Endothelial cell of umbilical vein (primary cell): ENCODE results near the gene ZCCHC4.

Experiments
- CTCF ChIP-seq, 2 donors: IDR thresholded peaks; 1 replicate in 1 of 2; 2 replicates in 1 of 2; pipeline ENCODE4 v1.5.1; 2011; ENCODE audit warnings: low read length in 2 of 2, mild to moderate bottlenecking in 2 of 2, moderate library complexity in 2 of 2, control low read depth in 1 of 2, inconsistent platforms in 1 of 2, low read depth in 1 of 2; ENCODE audit not compliant: insufficient read depth in 1 of 2; ENCODE audit errors: extremely low read depth in 1 of 2
- EZH2 ChIP-seq: IDR thresholded peaks from 2 replicates; pipeline ENCODE4 v1.6.1; 2012; ENCODE audit warnings: borderline replicate concordance, low read depth, mild to moderate bottlenecking, moderate library complexity, low read length, inconsistent platforms; ENCODE audit not compliant: severe bottlenecking
- FOS ChIP-seq: IDR thresholded peaks from 2 replicates; pipeline ENCODE4 v1.6.1; 2011; ENCODE audit warnings: mild to moderate bottlenecking, low read length, moderate library complexity, borderline replicate concordance; ENCODE audit not compliant: insufficient read depth
- GATA2 ChIP-seq: IDR thresholded peaks from 2 replicates; pipeline ENCODE4 v1.7.0; 2011; ENCODE audit warnings: low read depth, mild to moderate bottlenecking, moderate library complexity, mixed read lengths, low read length; ENCODE audit not compliant: insufficient read length, insufficient read depth
- JUN ChIP-seq: IDR thresholded peaks from 2 replicates; pipeline ENCODE4 v1.6.1; 2011; ENCODE audit warnings: borderline replicate concordance, low read depth; ENCODE audit not compliant: insufficient read length, insufficient read depth
- MAX ChIP-seq: IDR thresholded peaks from 2 replicates; pipeline ENCODE4 v1.6.1; 2011; ENCODE audit not compliant: insufficient read depth, insufficient read length
- MYC ChIP-seq: IDR thresholded peaks from one replicate; pipeline ENCODE4 v1.6.1; 2011; ENCODE audit warnings: mild to moderate bottlenecking, low read depth, low read length
- POLR2A ChIP-seq: IDR thresholded peaks from 2 replicates; pipeline ENCODE4 v1.6.1; 2012; ENCODE audit warnings: low read depth, mild to moderate bottlenecking, control low read depth, low read length
- POLR2AphosphoS5 ChIP-seq: IDR thresholded peaks from 2 replicates; pipeline ENCODE4 v1.6.1; 2012; ENCODE audit warnings: low read depth, mild to moderate bottlenecking, control low read depth, low read length, moderate library complexity; ENCODE audit not compliant: insufficient read depth

- TF ChIP-seq CTCF (IDR thresholded peaks at IDR 0.05; ENCODE audit: extremely low read depth in 1 of 2, insufficient read depth in 1 of 2, low read depth in 1 of 2, low read length in 2 of 2) (no peak), POLR2A (no peak), POLR2AphosphoS5 (no peak), GATA2 (no peak), EZH2 (no peak), MAX (no peak), JUN (no peak), MYC (no peak), FOS (no peak)
These were observed 8.2 kb downstream of the ZCCHC4 start for GRCh38 chr4:25320773-25321172.
